SK-N-SH (cell line): ENCODE results near the gene DOCK4. TPM values are rescaled to one million over a fixed set of nuclear protein-coding genes. Genes with fewer than 3 reads are reported as not detected.

ENCODE experiments used
- CTCF ChIA-PET: fragments of 300-600, 350-600 bp; formaldehyde crosslinking; extraction: SDS; loops from one replicate; lab custom pipeline; 2021; lab: Yijun Ruan, JAX
- POLR2A ChIA-PET: fragments of 350-600 bp; sonication (Branson Sonifier 250); formaldehyde crosslinking; extraction: SDS; loops from one replicate; lab custom pipeline; 2020; ENCODE audit warnings: antibody characterized with exemption, inconsistent platforms; lab: Yijun Ruan, JAX
- DNase-seq: peaks from one replicate; pipeline ENCODE4 v3.0.0; 2012
- H2AFZ ChIP-seq: fragments of 200-600 bp; sonication (generic); 2 replicates; pipeline ENCODE4 v1.8.1; 2016; ENCODE audit warnings: antibody characterized with exemption, mild to moderate bottlenecking, low read depth
- H3F3A ChIP-seq: fragments of 200-600 bp; sonication (generic); replicated peaks from 2 replicates; pipeline ENCODE3; 2016; ENCODE audit warnings: antibody characterized with exemption, mild to moderate bottlenecking; ENCODE audit not compliant: insufficient read depth
- H3K27ac ChIP-seq, 2 experiments: fragments of 200-500 bp in 1 of 2; fragments of 200-600 bp in 1 of 2; sonication (Bioruptor generic) in 1 of 2; sonication (generic), shearing (Covaris generic) in 1 of 2; 2 replicates each; pipeline versions ENCODE4 v1.5.1 to v1.6.1; 2014 to 2016; ENCODE audit warnings: low read depth in 2 of 2, inconsistent platforms in 1 of 2, low read length in 1 of 2, mild to moderate bottlenecking in 1 of 2, mixed read lengths in 1 of 2
- H3K27me3 ChIP-seq: fragments of 200-600 bp; sonication (generic), shearing (Covaris generic); 2 replicates; pipeline ENCODE4 v1.6.1; 2016; ENCODE audit warnings: mixed run types; ENCODE audit not compliant: insufficient read depth
- H3K36me3 ChIP-seq, 2 experiments: fragments of 200-500 bp in 1 of 2; fragments of 200-600 bp in 1 of 2; sonication (Bioruptor generic) in 1 of 2; sonication (generic) in 1 of 2; replicated peaks in 1 of 2; 2 replicates each; pipeline versions ENCODE3 to v1.5.1; 2014 to 2016; ENCODE audit warnings: low read length in 1 of 2, mild to moderate bottlenecking in 1 of 2; ENCODE audit not compliant: insufficient read depth in 2 of 2, control insufficient read depth in 1 of 2
- H3K4me1 ChIP-seq, 2 experiments: fragments of 200-500 bp in 1 of 2; fragments of 200-600 bp in 1 of 2; sonication (Bioruptor generic) in 1 of 2; sonication (generic), shearing (Covaris generic) in 1 of 2; 2 replicates each; pipeline versions ENCODE4 v1.5.1 to v1.6.1; 2014 to 2016; ENCODE audit warnings: low read depth in 1 of 2, low read length in 1 of 2, mixed run types in 1 of 2; ENCODE audit not compliant: insufficient read depth in 2 of 2, control insufficient read depth in 1 of 2
- H3K4me2 ChIP-seq: fragments of 200-600 bp; sonication (generic), shearing (Covaris generic); 2 replicates; pipeline ENCODE4 v1.6.1; 2017; ENCODE audit warnings: mixed run types
- H3K4me3 ChIP-seq, 2 experiments: fragments of 200-500 bp in 1 of 2; fragments of 200-600 bp in 1 of 2; sonication (Bioruptor generic) in 1 of 2; sonication (generic), shearing (Covaris generic) in 1 of 2; 2 replicates each; pipeline versions ENCODE4 v1.5.1 to v1.8.1; 2014 to 2016; ENCODE audit warnings: low read depth in 2 of 2, inconsistent platforms in 1 of 2, low read length in 1 of 2, mild to moderate bottlenecking in 1 of 2, mixed read lengths in 1 of 2, moderate library complexity in 1 of 2
- H3K79me2 ChIP-seq: fragments of 200-600 bp; sonication (generic); 2 replicates; pipeline ENCODE4 v1.8.1; 2017; ENCODE audit warnings: mild to moderate bottlenecking; ENCODE audit not compliant: insufficient read depth
- H3K9ac ChIP-seq: fragments of 200-600 bp; sonication (generic); 2 replicates; pipeline ENCODE4 v1.6.1; 2017; ENCODE audit warnings: mixed run types
- H3K9me2 ChIP-seq: fragments of 200-600 bp; sonication (generic); 2 replicates; pipeline ENCODE4 v1.6.1; 2017; ENCODE audit warnings: mixed run types
- H3K9me3 ChIP-seq: fragments of 200-600 bp; sonication (generic); 2 replicates; pipeline ENCODE4 v1.6.1; 2017; ENCODE audit warnings: mixed run types, mild to moderate bottlenecking, moderate library complexity
- H4K20me1 ChIP-seq: fragments of 200-600 bp; sonication (generic); 2 replicates; pipeline ENCODE4 v1.6.1; 2017; ENCODE audit warnings: mild to moderate bottlenecking, mixed run types; ENCODE audit not compliant: insufficient read depth
- CTCF ChIP-seq: fragments of 200-600 bp; sonication (generic); IDR thresholded peaks from 2 replicates; pipeline ENCODE4 v1.6.1; 2017; ENCODE audit warnings: antibody characterized with exemption, mild to moderate bottlenecking, moderate library complexity
- ELF1 ChIP-seq: IDR thresholded peaks from 2 replicates; pipeline ENCODE4 v1.4.0; 2012
- EP300 ChIP-seq, 2 experiments: IDR thresholded peaks; 2 replicates each; pipeline versions ENCODE4 v1.4.0 to v1.6.1; 2012; ENCODE audit warnings: borderline replicate concordance in 1 of 2, low read depth in 1 of 2, low read length in 1 of 2
- EZH2phosphoT487 ChIP-seq: fragments of 200-600 bp; sonication (generic); IDR thresholded peaks from 2 replicates; pipeline ENCODE4 v1.6.1; 2017; ENCODE audit warnings: low read depth, mixed run types, mild to moderate bottlenecking, antibody characterized with exemption, moderate library complexity, borderline replicate concordance
- FOSL2 ChIP-seq: IDR thresholded peaks from 2 replicates; pipeline ENCODE4 v1.4.0; 2012; ENCODE audit warnings: low read depth, mild to moderate bottlenecking, moderate library complexity, borderline replicate concordance
- FOXJ3 ChIP-seq: sonication (generic); formaldehyde crosslinking; IDR thresholded peaks from 2 replicates; pipeline ENCODE4 v1.5.1; 2020; ENCODE audit warnings: mild to moderate bottlenecking, missing genetic modification reagents
- FOXM1 ChIP-seq: IDR thresholded peaks from 2 replicates; pipeline ENCODE4 v1.4.0; 2012; ENCODE audit warnings: low read depth, mild to moderate bottlenecking
- IRF3 ChIP-seq: fragments of 150-350 bp; IDR thresholded peaks from 2 replicates; pipeline ENCODE4 v1.6.1; 2016; ENCODE audit warnings: mild to moderate bottlenecking, low read depth, low read length
- MEF2A ChIP-seq: IDR thresholded peaks from 2 replicates; pipeline ENCODE4 v1.4.0; 2012; ENCODE audit warnings: low read depth, borderline replicate concordance
- NRF1 ChIP-seq: IDR thresholded peaks from 2 replicates; pipeline ENCODE4 v1.6.1; 2012; ENCODE audit warnings: low read depth, mild to moderate bottlenecking, low read length
- PBX3 ChIP-seq: IDR thresholded peaks from 2 replicates; pipeline ENCODE4; 2012
- RCOR1 ChIP-seq: fragments of 150-350 bp; IDR thresholded peaks from 2 replicates; pipeline ENCODE4 v1.6.1; 2017; ENCODE audit warnings: antibody characterized with exemption, low read length
- REST ChIP-seq: IDR thresholded peaks from 2 replicates; pipeline ENCODE4 v1.6.1; 2012; ENCODE audit warnings: mild to moderate bottlenecking, low read depth, low read length, moderate library complexity
- RFX5 ChIP-seq: IDR thresholded peaks from 2 replicates; pipeline ENCODE4 v1.6.1; 2012; ENCODE audit warnings: mild to moderate bottlenecking, improper control_type of control experiment, low read length
- RXRA ChIP-seq: IDR thresholded peaks from 2 replicates; pipeline ENCODE4 v1.4.0; 2012; ENCODE audit warnings: low read depth, mild to moderate bottlenecking, borderline replicate concordance
- SIN3A ChIP-seq: IDR thresholded peaks from 2 replicates; pipeline ENCODE4 v1.6.1; 2012; ENCODE audit warnings: low read depth, mild to moderate bottlenecking, low read length, moderate library complexity, borderline replicate concordance
- SMC3 ChIP-seq: IDR thresholded peaks from 2 replicates; pipeline ENCODE4 v1.6.1; 2012; ENCODE audit warnings: low read depth, low read length, improper control_type of control experiment
- TAF1 ChIP-seq: IDR thresholded peaks from 2 replicates; pipeline ENCODE4 v1.6.1; 2012; ENCODE audit warnings: low read depth, mild to moderate bottlenecking, low read length, moderate library complexity, borderline replicate concordance
- WGBS: methylation state at CpG from one replicate; pipeline ENCODE4 v1.1.6; 2017; ENCODE audit warnings: low lambda C conversion rate; 5-methylcytosine and 5-hydroxymethylcytosine counted together
- polyA plus RNA-seq, 3 experiments: library from polyadenylated mRNA; depleted of rRNA; stranded (reverse); fragments of >200 nt; gene quantifications; 2 replicates each; pipeline ENCODE4 v1.2.3, GENCODE V29; 2012
- TF ChIP-seq, protein P1 (sequence below): fragments of 150-350 bp; IDR thresholded peaks from 2 replicates; pipeline ENCODE4 v1.6.1; 2017; ENCODE audit warnings: antibody characterized with exemption, low read length, low read depth, borderline replicate concordance
- TF ChIP-seq, protein P2 (sequence below): IDR thresholded peaks from 2 replicates; pipeline ENCODE4 v1.4.0; 2012; ENCODE audit warnings: low read depth

Gene DOCK4
- polyA plus RNA-seq, 1 of the 3 experiments (the other 2 are of a cell fraction): 8.5 TPM

DNA sequence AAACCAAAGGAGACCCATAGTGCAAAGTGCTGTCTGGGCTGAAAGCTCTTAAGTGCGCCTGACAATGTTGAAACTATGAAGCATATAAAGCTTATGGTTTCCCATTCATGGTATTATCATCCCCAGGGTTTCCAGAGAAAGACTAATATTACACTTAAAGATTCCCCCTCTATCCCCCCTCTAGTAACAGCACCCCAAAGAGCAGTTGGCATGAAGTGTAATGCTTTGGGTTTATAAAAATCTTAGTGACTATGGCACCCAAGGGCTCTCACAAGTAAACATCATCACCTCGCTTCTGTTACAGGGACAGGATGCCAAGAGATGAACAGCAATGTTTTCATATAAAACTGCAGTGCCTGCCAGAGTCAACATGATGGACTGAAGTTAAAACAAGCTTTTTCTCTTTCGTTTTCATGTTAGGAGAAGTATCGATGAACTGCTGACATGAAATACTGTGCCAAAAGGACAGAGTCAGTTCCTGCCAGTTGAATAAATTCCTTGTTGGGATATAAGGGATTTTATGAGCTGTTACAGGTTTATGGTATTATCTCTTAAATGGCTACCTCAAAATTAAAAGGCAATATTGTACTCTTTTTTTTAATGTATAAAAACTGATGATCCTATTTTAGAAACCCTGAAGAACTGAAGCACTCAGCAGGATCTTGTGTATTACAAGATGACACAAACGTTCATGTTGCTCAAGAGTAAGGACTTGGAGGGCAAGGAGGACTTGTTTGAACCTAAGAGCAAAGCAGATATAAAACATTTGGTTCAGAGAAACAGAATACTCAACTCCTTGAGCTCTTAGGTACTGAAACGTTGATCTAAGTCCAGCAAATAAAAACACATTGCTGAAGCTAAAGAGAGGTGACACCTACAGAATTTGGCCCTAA is 440.2 kb downstream of the DOCK4 start:
- Histone ChIP-seq H4K20me1 (no peaks in the 10 kb centered on the region), H3K9ac (no peak overlapping the region), H2AFZ (no peak overlapping the region), H3K4me1 (peaks cover 0 to 3% of the 10 kb centered on the region in 2 experiments; a peak in 1 of 4 replicates), H3K36me3 (peaks cover 0 to 33% of the 10 kb centered on the region in 2 experiments), H3K27me3 (no peaks in the 10 kb centered on the region), H3K79me2 (no peaks in the 10 kb centered on the region), H3F3A (no peaks in the 10 kb centered on the region), H3K4me3 (no peak overlapping the region), H3K4me2 (no peak overlapping the region), H3K27ac (no peak overlapping the region), H3K9me2 (no peaks in the 10 kb centered on the region), H3K9me3 (no peaks in the 10 kb centered on the region)
- ChIA-PET POLR2A (no interaction called here), CTCF (interaction anchor here (0.6 to 8.2 kb wide), 12 partner anchors 9 to 731 kb away, joined by 3 to 61 read pairs (median 4); no protein-coding TSS in a partner anchor)
- 88% methylated on average over 6 of the region's 6 CpGs for WGBS
- TF ChIP-seq RFX5: no peak
- no peak for TF ChIP-seq PBX3
- no peak for TF ChIP-seq TAF1
- no peak for TF ChIP-seq SMC3
- TF ChIP-seq FOXM1: no peak
- TF ChIP-seq, protein P1, sequence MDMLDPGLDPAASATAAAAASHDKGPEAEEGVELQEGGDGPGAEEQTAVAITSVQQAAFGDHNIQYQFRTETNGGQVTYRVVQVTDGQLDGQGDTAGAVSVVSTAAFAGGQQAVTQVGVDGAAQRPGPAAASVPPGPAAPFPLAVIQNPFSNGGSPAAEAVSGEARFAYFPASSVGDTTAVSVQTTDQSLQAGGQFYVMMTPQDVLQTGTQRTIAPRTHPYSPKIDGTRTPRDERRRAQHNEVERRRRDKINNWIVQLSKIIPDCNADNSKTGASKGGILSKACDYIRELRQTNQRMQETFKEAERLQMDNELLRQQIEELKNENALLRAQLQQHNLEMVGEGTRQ: no peak
- no peak for TF ChIP-seq RCOR1
- no peak for TF ChIP-seq CTCF
- TF ChIP-seq REST: no peak
- no peak for TF ChIP-seq ELF1
- no peak for TF ChIP-seq FOSL2
- no peak for TF ChIP-seq EP300 (IDR thresholded peaks at IDR 0.05; ENCODE audit: borderline replicate concordance in 1 of 2, low read depth in 1 of 2, low read length in 1 of 2)
- TF ChIP-seq, protein P2, sequence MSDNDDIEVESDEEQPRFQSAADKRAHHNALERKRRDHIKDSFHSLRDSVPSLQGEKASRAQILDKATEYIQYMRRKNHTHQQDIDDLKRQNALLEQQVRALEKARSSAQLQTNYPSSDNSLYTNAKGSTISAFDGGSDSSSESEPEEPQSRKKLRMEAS: no peak
- TF ChIP-seq SIN3A: no peak
- no peak for TF ChIP-seq IRF3
- no peak for TF ChIP-seq EZH2phosphoT487
- TF ChIP-seq NRF1: no peak
- no peak for TF ChIP-seq MEF2A
- no peak for TF ChIP-seq FOXJ3 (CRISPR knock-in tag)
- TF ChIP-seq RXRA: no peak
- no peak for DNase-seq
